Activated T-cell treated with anti-CD3 and anti-CD28 coated beads, Interleukin-2, amount 50 U/mL, for 48 hours (primary cell): ENCODE measurements around the gene TEX54.
"Not testable (repeated sequence)": the region's sequence is repeated elsewhere in the genome, so short reads cannot be mapped to it uniquely, and the experiment has no call there.

Source experiments
- DNase-seq, 2 experiments: peaks; one replicate each; pipeline ENCODE4 v3.0.0-alpha.2; 2020

TEX54 gene

DNA sequence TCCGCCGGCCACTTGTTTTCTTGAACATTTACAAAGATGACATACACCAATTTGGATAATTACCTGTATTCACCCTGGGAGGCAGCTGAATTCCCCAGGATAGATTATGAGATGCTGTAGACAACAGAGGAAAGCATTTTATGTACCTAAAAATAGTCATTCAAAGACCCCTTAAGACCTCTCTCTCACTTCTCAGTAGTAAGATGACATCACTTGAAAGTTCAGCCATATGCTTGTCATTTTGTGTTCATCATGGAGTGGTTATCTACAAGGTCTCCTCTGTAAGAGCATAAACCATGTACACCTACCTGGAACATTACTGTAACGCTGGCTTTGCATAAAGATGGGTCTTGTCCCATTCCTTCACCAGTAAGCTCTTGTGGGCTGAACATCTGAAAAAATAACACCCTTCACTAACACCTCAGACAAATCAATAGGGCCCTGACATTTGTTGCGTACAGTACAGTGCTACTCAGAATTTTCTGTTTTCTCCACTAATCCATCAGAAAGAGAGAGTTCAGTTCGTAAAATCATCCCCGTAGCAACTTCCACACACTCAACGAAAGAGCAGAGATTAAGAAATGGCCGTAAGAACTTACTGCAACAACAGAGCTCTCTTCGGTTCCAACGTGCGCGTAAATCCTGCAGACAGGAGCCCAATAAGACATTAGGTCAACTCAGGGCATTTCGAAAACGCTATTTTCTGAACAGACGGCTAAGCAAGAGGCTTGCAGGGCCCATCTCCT lies 22.4 kb upstream of the TEX54 start:
- no peak for DNase-seq

DNA sequence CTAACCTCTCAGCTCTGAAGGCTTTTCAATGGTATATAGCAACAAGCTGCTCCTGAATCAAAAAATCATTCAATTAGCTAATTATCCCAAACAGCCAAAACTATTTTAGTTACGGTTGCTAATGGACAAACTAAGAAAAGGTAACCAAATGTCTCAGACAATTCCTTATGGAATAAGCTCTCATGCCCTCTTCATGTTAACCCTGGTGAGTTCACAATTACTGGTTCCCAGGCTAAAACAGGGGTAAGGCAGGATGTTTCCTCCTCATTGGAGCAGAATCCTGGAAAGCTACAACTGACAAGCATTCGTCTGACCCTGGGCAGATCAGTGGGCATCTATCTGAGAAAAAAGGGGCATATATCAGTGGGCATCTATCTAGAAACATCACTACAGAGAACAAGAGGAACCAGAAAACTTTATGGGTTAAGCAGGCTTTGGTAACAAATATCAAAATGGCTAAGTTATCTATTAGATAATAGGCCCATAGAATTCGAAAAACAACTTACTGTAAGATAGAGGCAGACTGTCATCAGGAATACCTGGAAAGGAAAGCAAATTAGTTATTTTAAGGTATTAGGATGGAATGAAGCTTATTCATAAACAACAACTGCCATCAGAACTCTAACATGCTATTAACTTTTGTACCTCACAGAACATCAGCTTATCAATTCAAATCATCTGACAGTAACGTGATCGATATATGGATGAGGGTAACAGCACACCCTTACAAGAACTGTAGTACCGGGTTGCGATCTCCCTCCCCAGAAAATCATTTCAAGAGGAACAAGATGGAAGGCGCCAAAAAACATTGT lies 21.6 kb upstream of the TEX54 start:
- no peak for DNase-seq

DNA sequence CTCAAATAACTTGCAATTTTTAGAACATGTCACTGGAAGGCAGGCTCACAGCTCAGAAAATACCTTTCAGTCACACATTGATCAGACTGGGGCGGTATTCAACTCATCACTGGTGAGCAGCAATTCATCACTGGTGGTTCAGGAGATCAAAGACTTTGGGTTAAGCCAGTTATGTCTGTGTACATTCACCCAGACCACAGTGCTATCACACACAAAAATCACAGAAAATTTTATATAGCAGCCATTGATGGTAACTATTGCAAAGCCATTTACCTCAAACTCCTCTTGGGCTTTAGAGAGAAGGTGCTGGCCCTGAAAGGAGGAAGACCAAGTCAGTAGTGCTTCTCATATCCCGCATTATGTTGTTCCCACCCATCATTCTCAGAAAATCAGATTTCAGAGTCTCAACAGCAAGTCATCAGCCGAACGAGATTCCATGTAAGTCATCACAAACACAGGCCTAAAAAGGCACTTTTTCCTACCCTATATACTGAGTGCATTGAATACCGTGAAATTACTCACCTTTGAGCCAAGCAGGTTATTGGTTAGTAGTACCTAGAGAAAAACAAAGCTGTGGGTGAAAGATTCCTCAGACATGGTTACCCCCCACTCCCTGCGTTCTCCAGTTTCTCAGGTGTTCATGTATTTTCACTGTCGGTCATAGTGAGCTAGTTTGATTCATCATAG lies 20.8 kb upstream of the TEX54 start:
- DNase-seq: no peak

DNA sequence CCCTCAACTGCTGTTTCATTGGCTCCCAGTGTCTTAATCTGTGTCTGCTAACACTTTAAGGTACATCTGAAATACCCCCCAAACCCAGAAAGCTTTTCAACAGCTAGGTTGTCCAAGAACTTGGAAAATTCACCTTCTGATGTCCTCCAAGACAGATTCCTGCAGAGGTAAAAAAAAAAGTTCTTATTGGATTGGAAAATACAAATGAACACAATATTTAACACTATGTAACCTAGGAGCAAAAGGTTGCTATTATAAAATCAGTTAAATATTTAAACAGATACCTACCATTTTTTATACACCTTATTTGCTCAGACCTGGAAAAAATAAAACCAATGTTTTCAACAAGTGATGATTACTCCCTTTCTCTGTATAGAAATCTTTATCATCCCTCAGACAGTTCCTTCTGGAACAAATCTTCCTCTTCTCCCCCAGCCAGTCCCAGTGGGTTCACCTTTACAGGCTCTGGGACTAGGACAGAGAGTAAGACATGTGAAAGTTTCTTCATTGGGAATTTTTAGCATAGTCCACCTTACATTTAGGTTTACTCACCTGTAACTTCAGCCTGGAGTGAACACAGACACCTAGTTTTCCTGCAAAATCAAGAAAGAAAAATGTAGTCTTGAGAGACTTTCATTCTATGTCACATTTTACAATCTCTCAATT lies 20.0 kb upstream of the TEX54 start:
- DNase-seq: no peak

DNA sequence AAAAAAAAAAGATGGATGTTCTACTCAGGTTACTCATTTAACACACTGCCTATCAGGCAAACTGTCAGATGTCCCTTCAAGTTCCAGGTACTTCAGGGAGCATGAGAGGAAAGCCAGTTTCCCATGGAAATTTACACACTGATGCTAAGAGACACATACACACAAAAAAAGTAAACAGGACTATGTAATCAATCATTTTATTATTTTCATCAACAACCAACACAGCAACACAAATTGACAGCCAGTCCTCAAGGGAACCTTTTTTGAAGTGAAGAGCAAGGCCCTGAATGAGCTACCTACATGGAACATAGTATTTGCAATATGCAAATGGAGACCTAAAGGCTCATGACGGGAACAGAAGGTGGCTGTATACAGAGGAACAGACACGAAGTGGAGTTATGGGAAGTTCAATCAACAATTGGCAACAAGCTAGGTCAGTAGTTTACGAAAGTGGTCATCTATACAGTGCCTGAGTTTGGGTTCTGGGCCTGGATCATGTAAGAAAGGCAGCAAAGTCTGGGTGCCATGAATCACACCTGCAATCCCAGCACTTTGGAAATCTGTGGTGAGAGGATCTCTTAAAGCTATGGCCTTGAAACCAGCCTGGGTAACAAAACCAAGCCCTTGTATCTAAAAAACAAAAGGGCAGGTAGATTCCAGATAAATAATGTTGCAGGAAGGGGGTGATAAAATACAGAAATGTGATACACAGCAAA lies 19.3 kb upstream of the TEX54 start:
- no peak for DNase-seq

DNA sequence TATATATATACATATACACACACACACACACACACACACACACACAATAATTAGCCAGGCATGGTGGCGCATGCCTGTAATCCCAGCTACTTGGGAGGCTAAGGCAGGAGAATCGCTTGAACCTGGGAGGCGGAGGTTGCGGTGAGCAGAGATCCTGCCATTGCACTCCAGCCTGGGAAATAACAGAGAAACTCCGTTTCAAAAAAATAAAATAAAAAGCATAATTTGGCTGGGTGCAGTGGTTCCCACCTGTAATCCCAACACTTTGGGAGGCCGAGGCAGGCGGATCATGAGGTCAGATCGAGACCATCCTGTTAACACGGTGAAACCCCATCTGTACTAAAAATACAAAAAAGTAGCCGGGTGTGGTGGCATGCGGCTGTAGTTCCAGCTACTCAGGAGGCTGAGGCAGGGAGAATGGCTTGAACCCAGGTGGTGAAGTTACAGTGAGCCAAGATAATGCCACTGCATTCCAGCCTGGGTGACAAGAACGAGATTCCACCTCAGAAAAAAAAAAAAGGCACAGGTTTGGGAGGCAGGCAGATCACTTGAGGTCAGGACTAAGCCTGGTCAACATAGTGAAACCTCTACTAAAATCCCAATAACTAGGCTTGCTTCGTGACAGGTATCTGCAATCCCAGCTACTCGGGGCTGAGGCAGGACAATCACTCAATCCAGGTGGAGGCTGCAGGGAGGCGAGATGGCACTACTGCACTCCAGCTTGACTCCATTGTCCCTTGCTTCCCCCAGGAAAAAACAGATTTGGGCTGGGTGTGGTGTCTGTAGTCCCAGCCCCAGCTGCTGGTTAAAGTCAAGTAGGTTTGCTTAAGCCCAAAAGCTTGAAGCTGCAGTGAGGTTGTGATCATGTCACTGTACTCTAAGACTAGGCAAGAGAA lies 18.5 kb upstream of the TEX54 start:
- peak; percentile 77 to 78 for DNase-seq

DNA sequence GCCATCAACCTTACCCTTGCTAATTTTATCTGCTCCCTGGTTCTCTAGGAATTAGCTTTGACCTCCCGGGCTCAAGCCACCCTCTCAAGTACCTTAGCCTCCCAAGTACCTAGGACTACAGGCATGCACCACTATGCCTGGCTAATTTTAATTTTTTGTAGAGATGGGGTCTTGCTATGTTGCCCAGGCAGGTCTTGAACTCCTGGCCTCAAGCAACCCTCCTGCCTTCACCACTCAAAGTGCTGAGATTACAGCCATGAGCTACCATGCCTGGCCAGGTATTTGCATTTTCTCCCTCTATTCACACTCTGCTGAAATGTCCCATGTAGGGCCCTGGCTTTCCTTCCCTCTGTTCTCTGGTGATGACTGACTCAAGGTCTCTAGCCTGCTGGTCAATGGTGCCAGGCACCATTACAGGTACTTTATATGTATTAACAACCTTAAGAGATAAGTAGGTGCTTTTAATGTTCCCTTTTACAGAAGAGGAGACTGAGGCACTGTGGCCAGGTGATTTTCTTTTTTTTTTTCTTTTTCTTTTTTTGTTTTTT lies 15.2 kb upstream of the TEX54 start:
- no peak for DNase-seq

DNA sequence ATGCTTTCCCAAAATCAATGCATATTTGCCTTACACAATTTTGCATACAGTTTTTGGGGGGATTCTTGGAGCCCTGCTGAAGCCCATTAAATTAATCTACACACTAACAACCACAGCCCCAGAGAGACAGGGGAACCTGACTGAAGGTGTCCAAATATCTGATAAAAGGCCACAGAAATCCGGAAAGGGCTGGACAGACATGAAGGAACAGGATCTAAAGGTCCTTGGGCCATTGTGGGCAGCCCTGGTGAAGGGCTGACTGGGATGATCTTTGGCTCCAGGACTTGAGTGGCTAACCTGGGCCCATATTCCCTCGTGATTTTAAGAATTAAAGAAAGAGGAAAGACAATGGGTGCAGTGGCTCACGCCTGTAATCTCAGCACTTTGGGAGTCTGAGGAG lies 13.5 kb upstream of the TEX54 start:
- DNase-seq: no peak

DNA sequence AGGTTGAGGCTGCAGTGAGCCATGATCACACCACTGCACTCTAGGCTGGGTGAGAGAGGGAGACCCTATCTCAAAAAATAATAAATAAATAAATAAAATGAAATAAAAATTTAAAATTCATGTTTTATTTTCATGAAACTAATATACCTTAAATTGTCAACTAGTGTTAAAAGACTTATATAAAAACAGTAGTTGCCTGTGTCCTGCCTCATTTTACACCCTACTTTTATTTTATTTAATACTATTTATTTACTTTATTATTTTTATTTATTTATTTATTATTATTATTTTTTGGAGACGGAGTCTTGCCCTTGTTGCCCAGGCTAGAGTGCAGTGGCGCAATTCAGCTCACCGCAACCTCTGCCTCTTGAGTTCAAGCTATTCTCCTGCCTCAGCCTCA lies 11.5 kb upstream of the TEX54 start:
- no peak for DNase-seq

DNA sequence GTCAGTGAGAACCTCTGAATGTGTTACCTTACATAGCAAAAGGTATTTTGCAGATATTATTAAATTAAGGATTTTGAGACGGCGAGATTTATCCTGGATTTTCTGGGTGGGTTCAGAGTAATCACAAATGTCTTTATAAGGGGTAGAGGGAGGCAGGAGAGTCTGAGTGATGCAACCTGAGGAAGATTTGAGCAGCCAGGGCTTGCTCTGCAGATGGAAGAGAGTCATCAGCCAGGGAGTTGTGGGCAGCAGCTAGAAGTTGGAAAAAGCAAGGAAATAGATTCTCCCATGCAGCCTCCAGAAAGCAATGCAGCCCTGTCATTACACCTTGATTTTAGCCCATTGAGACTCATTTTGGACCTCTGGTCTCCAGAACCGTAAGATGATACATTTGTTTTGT lies 10.8 kb upstream of the TEX54 start:
- DNase-seq: no peak

DNA sequence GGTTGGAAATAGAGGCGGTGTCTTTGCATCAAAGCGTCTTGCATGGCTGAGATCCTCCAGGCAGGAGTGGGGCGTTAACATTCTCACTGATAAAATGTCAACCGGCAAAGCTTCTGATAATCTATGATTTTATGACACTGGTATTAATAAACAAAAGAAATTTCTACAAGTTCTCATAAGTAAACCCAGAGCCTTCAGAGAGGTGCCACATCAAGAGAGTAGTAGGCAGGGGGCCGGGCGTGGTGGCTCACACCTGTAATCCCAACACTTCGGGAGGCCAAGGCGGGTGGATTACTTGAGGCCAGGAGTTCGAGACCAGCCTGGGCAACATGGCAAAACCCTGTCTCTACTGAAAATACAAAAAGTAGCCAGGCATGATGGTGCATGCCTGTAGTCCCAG lies 10.2 kb upstream of the TEX54 start:
- not testable (repeated sequence) for DNase-seq

DNA sequence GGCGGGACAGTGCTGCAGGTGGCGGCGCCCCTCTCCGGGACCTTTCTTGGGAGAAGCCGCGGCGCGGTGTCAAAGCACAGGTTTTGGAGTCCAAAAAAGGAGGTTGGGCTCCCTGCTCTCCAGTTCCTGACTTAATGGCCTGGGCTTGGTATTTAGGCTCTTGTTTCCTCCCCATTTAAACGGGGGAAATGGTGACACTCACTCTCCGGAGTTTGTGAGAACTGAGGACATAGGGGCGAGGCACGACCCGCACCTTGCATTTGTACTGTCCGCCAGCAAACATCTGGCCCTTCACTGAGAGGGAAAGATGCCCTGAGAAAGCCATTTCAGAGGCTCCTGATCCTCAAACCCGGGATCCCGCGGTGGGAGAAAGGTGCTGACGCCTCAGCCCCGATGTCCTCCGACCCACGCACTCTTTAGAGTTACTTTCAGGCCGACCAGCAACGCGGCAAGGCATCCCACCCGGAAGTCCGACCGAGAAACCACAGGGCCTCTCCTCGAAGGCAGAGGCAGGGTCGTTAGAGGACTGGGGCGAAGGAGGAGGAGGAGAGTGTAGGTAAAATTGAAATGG lies 9.6 kb upstream of the TEX54 start:
- peak; percentile 69 to 71 for DNase-seq

DNA sequence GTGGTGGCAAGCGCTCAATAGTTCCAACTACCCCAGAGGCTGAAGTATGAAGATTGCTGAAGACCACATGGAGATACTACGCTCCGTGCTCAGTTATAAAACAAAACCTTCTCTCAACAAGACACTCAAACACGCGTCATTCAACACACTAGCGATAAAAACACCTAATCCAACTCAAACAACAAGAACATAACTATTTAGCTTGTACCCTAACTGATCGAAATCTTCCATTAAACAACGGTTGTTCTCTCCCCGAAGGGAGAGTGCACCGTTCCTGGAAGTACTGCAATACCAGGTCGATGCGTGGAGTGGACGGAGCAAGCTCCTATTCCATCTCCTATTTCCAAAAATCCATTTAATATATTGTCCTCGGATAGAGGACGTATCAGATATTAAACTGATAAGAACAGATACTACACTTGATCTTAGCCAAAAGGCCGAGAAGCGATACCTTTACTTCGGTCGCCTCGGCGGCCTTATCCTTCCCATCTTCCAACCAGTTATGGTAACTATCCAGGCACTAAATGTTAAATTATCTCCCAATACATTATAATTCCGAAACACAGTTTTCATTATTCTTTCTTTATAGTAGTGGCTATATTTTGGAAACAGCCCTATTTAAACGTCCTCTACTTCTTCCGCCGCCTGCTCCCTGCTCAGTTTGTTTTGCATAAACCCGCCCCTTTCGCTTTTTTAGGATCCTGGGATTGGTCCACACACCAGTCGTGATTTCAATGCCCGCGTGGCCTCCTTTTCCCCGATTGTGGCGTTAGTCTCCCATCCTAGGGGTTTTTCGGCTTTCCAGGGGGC lies 8.9 kb upstream of the TEX54 start:
- peak; percentile 91 to 94 for DNase-seq

DNA sequence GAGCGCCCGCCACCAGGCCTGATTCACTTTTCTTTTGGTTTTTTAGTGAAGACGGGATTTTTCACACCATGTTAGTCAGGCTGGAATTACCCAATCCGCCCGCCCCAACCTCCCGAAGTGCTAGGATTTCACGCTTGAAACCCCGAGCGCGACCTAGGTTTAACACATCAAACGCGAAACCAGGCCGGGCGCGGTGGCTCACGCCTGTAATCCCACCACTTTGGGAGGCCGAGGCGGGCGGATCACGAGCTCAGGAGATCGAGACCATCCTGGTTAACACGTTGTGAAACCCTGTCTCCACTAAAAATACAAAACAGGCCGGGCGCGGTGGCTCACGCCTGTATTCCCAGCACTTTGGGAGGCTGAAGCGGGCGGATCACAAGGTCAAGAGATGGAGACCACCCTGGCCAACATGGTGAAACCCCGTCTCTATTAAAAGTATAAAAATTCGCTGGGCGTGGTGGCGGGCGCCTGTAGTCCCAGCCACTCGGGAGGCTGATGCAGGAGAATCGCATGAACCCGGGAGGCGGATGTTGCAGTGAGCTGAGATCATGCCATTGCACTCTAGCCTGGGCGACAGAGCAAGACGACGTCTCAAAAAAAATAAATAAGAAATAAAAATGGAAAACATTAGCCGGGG lies 8.2 kb upstream of the TEX54 start:
- DNase-seq: peak; percentile 88 to 90

DNA sequence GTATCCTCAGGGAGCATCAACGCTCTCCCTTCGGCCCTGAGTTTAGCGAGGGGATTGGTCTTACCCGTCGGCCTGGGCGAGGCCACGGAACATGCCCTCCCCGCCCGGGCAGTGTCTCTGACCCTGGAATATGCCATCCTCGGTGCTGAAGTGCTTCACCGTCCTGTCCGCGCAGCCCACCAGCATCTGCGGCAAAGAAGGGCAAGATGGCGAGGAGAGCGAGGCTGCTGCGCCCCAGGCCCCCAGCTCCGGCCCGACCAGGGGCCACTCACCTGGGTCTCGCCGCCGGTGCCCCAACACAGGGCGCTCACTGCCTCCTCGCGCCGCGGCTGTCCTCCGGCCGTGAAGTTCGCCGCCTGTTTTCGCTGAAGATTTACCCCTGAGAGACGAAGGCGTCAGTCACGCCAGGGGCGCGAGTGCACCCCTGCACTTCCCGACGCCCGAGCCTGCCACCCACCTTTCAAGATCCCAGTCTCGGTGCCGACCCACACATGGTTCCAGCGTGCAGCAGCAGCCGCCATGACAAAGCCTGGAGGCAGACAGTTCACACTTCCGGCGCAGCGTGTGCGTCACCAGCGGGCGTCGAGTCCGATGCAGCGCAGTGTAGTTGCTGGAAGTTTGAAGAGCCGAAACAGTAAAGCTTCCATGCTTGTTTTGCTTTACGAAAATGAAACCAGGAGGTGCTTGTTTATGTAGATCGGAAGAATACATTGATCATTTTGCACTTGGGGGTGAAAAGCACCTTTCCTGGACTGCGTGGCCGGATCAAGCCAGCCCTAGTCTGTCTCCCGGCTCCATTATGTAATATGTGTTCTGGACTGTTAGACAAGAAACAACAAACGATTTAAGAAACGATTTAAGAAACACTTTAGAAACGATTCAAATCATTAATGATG lies 6.7 kb upstream of the TEX54 start, which contains the start of gene WDR74:
Gene WDR74 (minus strand): TSS at position 541 of the 896 bp plus-strand sequence. CDS start 20 bp downstream, at position 521.
- peak; percentile 91 to 92 for DNase-seq

DNA sequence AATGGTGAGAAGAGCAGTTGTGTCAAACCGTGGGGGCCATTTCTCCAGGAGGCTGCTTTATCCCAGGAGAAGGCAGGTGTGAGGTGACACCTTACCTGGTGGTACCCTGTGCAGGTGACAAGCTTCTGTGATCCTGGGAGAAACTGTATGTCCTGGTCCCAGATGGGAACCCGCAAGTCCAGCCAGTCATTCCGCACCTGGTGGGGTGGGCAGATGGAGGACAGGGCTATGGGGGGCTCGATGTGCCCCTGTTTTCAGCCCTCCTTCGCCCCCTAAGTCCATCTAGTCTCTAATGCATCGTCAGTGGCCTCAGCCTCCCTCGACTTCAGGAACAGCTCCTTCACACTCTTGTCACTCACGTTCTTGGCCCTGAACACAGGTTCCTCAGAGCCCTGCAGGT lies 2.7 kb upstream of the TEX54 start:
- no peak for DNase-seq

DNA sequence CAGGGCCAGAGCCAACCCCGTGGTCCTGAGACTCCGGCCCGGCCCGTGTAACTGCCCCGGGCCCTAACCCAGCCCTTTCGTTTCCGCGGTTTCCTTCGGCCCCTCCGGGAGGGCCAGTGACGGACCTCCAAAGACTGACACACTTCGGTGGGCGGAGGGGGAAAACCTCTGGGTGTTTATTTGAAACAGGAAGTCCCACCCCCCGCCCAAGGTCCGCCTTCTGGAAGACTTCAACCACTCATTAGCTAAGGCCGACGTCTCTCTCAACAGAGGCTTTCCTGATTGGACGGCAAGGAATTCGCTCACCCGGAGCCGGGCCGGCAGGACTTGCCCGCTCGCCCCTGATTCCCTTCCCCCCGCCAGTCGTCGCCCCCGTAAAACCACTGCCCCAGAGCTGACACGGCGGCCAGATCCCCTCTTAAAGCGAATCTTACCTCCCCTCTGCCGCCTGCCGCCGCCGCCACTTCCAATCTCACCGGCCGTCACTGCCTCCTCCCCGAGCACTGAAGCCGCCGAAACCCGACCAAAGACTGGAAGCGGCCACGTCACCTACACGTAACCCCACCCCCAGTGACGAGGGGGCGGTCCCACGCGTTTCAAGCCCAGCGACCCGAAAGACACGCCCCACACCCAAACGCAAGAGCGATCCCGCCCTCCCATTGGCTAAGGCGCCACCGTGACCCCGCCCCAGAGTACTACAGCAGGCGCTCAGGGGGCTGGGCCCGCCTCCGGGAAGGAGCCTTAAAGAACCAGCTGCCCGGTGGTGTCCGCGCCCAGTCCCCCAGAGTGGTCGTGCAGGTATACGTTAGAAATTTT lies 913 bp downstream of the TEX54 start, which contains the start of gene STX5:
Gene STX5 (minus strand): TSS at position 532 of the 816 bp plus-strand sequence. CDS start 808 bp downstream, outside the sequence.
- peak; percentile 100 for DNase-seq
